Hepatic stellate cell (primary cell): ENCODE results near the gene MCM3AP.

Source experiments
- DNase-seq: peaks from one replicate; pipeline ENCODE4 v3.0.0; 2011; ENCODE audit warnings: low spot score

Gene MCM3AP

DNA sequence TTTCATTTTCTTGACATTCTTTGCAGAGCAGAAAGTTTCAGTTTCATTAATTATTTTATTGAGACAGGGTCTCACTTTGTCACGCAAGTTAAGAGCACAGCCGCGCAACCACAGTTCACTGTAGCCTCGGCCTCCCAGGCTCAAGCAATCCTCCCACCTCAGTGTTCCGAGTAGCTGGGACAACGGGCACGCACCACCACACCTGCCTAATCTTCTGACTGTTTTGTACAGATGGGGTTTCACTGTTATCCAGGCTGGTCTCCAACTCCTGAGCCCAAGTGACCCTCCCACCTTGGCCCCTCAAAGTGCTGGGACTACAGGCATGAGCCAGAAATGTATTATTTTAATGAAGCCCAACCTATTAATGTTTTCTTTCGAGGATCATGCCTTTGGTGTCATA, 98.2 kb downstream of the MCM3AP start:
- no peak for DNase-seq

DNA sequence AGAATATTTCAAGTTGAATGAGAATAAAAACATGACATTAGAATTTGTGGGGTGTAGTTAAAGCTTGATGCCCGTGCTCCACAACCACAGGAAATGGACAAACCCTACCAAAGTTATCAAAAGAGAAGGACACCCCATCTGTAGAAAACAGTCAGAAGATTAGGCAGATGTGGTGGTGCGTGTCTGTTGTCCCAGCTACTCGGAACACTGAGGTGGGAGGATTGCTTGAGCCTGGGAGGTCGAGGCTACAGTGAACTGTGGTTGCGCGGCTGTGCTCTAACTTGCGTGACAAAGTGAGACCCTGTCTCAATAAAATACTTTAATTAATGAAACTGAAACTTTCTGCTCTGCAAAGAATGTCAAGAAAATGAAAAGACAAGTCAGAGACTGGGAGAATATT, 99.7 kb downstream of the MCM3AP start:
- DNase-seq, result no peak
